HCT116 (cell line): Measurements from ENCODE around the gene TRPM1. TPM values are rescaled to one million over a fixed set of nuclear protein-coding genes. Genes with fewer than 3 reads are reported as not detected.

Experiments
- ATAC-seq: fragments of 200-7000 bp; cut with Tn5 transposase; 2 replicates; pipeline ENCODE4 v1.9.1; 2020; ENCODE audit warnings: mild to moderate bottlenecking, moderate library complexity
- BruUV-seq: library from RNA; stranded (reverse); fragments of 400-500 nt; replicated peaks from 2 replicates; lab custom pipeline; 2021; lab: Mats Ljungman, UMichigan
- CTCF ChIA-PET: fragments of 300-600 bp; sonication (Branson Sonifier 250); formaldehyde crosslinking; loops from one replicate; lab custom pipeline; 2021; ENCODE audit warnings: antibody characterized with exemption; lab: Charles Lee
- POLR2A ChIA-PET: fragments of 300-600, 350-600 bp; sonication (Branson Sonifier 250); formaldehyde crosslinking; loops from one replicate; lab custom pipeline; 2021; ENCODE audit warnings: antibody characterized with exemption; lab: Charles Lee
- RAD21 ChIA-PET, 2 experiments: fragments of 300-600 bp; sonication (Branson Sonifier 250); formaldehyde crosslinking; loops; one replicate each; lab custom pipeline; 2023; ENCODE audit warnings: low total read pairs in 2 of 2; ENCODE audit not compliant: uncharacterized antibody in 2 of 2, unreplicated experiment in 2 of 2, low non-redundant PET in 1 of 2; lab: Charles Lee
- DNase-seq: peaks from one replicate; pipeline ENCODE4 v3.0.0-alpha.2; 2010; ENCODE audit warnings: low read depth, low spot score
- H2AFZ ChIP-seq: fragments of 200-600 bp; shearing (Covaris generic), sonication (generic); 2 replicates; pipeline ENCODE4 v1.6.1; 2017; ENCODE audit warnings: low read depth, mixed run types, mixed read lengths, antibody characterized with exemption, low read length; ENCODE audit not compliant: poor library complexity, severe bottlenecking
- H3K27ac ChIP-seq: 2 replicates; pipeline ENCODE4 v1.5.1; 2012; ENCODE audit warnings: low read depth, low read length
- H3K27me3 ChIP-seq: fragments of 200-600 bp; sonication (generic); 2 replicates; pipeline ENCODE4 v1.6.1; 2016; ENCODE audit warnings: mixed run types, low read length, mixed read lengths; ENCODE audit not compliant: insufficient read depth
- H3K36me3 ChIP-seq, 2 experiments: fragments of 200-500 bp in 1 of 2; fragments of 200-600 bp in 1 of 2; sonication (Bioruptor generic) in 1 of 2; sonication (generic) in 1 of 2; 2 replicates each; pipeline versions ENCODE4 v1.5.1 to v1.6.1; 2014 to 2016; ENCODE audit warnings: low read length in 2 of 2, inconsistent platforms in 1 of 2, mixed read lengths in 1 of 2, mixed run types in 1 of 2; ENCODE audit not compliant: insufficient read depth in 2 of 2, control insufficient read depth in 1 of 2
- H3K4me1 ChIP-seq, 2 experiments: fragments of 200-600 bp in 1 of 2; sonication (generic) in 1 of 2; 2 replicates each; pipeline versions ENCODE4 v1.5.1 to v1.6.1; 2012 to 2017; ENCODE audit warnings: low read length in 2 of 2, inconsistent platforms in 1 of 2, mild to moderate bottlenecking in 1 of 2, mixed read lengths in 1 of 2, mixed run types in 1 of 2, moderate library complexity in 1 of 2; ENCODE audit not compliant: insufficient read depth in 2 of 2, control insufficient read depth in 1 of 2
- H3K4me2 ChIP-seq: fragments of 200-600 bp; sonication (generic); 2 replicates; pipeline ENCODE4 v1.6.1; 2017; ENCODE audit warnings: mixed run types, low read length, mixed read lengths
- H3K4me3 ChIP-seq, 2 experiments: fragments of 200-600 bp in 1 of 2; sonication (generic) in 1 of 2; replicated peaks in 1 of 2; 2 replicates each; pipeline ENCODE4 v1.5.1; 2011 to 2016; ENCODE audit warnings: low read length in 2 of 2, control low read depth in 1 of 2, low read depth in 1 of 2, mild to moderate bottlenecking in 1 of 2, mixed read lengths in 1 of 2, mixed run types in 1 of 2
- H3K79me2 ChIP-seq: fragments of 200-600 bp; sonication (generic); 2 replicates; pipeline ENCODE4 v1.6.1; 2017; ENCODE audit warnings: mild to moderate bottlenecking, mixed run types, low read length, moderate library complexity, mixed read lengths; ENCODE audit not compliant: insufficient read depth
- H3K9ac ChIP-seq: fragments of 200-600 bp; sonication (generic); 2 replicates; pipeline ENCODE4 v1.6.1; 2016; ENCODE audit warnings: low read length, mixed read lengths
- H3K9me2 ChIP-seq: fragments of 200-600 bp; sonication (generic), shearing (Covaris generic); 2 replicates; pipeline ENCODE4 v1.6.1; 2017; ENCODE audit warnings: mixed run types, mild to moderate bottlenecking, moderate library complexity; ENCODE audit not compliant: insufficient read depth
- H3K9me3 ChIP-seq, 2 experiments: fragments of 200-500 bp in 1 of 2; fragments of 200-600 bp in 1 of 2; sonication (Bioruptor generic) in 1 of 2; sonication (generic) in 1 of 2; 2 replicates each; pipeline ENCODE4 v1.6.1; 2014 to 2017; ENCODE audit warnings: low read length in 2 of 2, mixed read lengths in 2 of 2, inconsistent platforms in 1 of 2, low read depth in 1 of 2, mild to moderate bottlenecking in 1 of 2, mixed run types in 1 of 2, moderate library complexity in 1 of 2; ENCODE audit not compliant: control insufficient read depth in 1 of 2, insufficient read depth in 1 of 2
- H4K20me1 ChIP-seq: fragments of 200-600 bp; sonication (generic), shearing (Covaris generic); 2 replicates; pipeline ENCODE4 v1.6.1; 2017; ENCODE audit warnings: mixed run types, mild to moderate bottlenecking, moderate library complexity; ENCODE audit not compliant: insufficient read depth
- CBX3 ChIP-seq: IDR thresholded peaks from 2 replicates; pipeline ENCODE4 v1.6.1; 2012; ENCODE audit warnings: low read depth
- CEBPB ChIP-seq: IDR thresholded peaks from 2 replicates; pipeline ENCODE4 v1.6.1; 2012; ENCODE audit warnings: low read depth
- EGR1 ChIP-seq: IDR thresholded peaks from 2 replicates; pipeline ENCODE4 v1.6.1; 2012; ENCODE audit warnings: low read depth
- EZH2 ChIP-seq: fragments of 200-600 bp; sonication (generic); IDR thresholded peaks from 2 replicates; pipeline ENCODE4 v1.6.1; 2017; ENCODE audit warnings: antibody characterized with exemption, mixed run types
- FOSL1 ChIP-seq: IDR thresholded peaks from 2 replicates; pipeline ENCODE4 v1.6.1; 2012; ENCODE audit warnings: low read depth
- JUND ChIP-seq: IDR thresholded peaks from 2 replicates; pipeline ENCODE4 v1.6.1; 2012
- POLR2A ChIP-seq: IDR thresholded peaks from 2 replicates; pipeline ENCODE4 v1.7.0; 2011; ENCODE audit warnings: borderline replicate concordance; ENCODE audit not compliant: insufficient read depth, insufficient read length; ENCODE audit errors: extremely low read depth
- POLR2AphosphoS5 ChIP-seq: IDR thresholded peaks from 2 replicates; pipeline ENCODE4 v1.6.1; 2011; ENCODE audit warnings: mild to moderate bottlenecking, low read depth, low read length, moderate library complexity
- RAD21 ChIP-seq: IDR thresholded peaks from 2 replicates; pipeline ENCODE4 v1.6.1; 2012; ENCODE audit warnings: low read depth, mild to moderate bottlenecking
- SIN3A ChIP-seq: IDR thresholded peaks from 2 replicates; pipeline ENCODE4 v1.6.1; 2012; ENCODE audit warnings: low read depth
- SP1 ChIP-seq: IDR thresholded peaks from 2 replicates; pipeline ENCODE4 v1.6.1; 2012; ENCODE audit warnings: low read depth
- SRF ChIP-seq: IDR thresholded peaks from 2 replicates; pipeline ENCODE4 v1.6.1; 2012; ENCODE audit warnings: low read depth
- TCF7L2 ChIP-seq: IDR thresholded peaks from 2 replicates; pipeline ENCODE4 v1.7.0; 2011; ENCODE audit warnings: borderline replicate concordance, inconsistent platforms; ENCODE audit not compliant: insufficient read depth, insufficient read length; ENCODE audit errors: extremely low read depth
- ZFX ChIP-seq: fragments of 450-650 bp; IDR thresholded peaks from 2 replicates; pipeline ENCODE4 v1.6.1; 2017
- intact Hi-C: fragments of 100-400 bp; cut with micrococcal nuclease; formaldehyde crosslinking; loops from 2 replicates; pipeline ENCODE4 v1.10.0; 2022
- total RNA-seq: library from RNA; stranded (reverse); gene quantifications from one replicate; pipeline ENCODE4 v1.2.1, GENCODE V29; 2021; ENCODE audit not compliant: unreplicated experiment
- TF ChIP-seq, protein P1 (sequence below): IDR thresholded peaks from 2 replicates; pipeline ENCODE4 v1.6.1; 2012; ENCODE audit warnings: low read depth
- TF ChIP-seq, protein P2 (sequence below): IDR thresholded peaks from 2 replicates; pipeline ENCODE4 v1.6.1; 2012
- TF ChIP-seq, protein P3 (sequence below): IDR thresholded peaks from 2 replicates; pipeline ENCODE4 v1.6.1; 2012
- TF ChIP-seq, protein P4 (sequence below): IDR thresholded peaks from 2 replicates; pipeline ENCODE4 v1.6.1; 2011; ENCODE audit warnings: mild to moderate bottlenecking, low read length, moderate library complexity; ENCODE audit not compliant: insufficient replicate concordance; ENCODE audit errors: extremely low read depth
- TF ChIP-seq, protein P5 (sequence below), 3 experiments: fragments of 200-600 bp in 1 of 3; sonication (generic) in 1 of 3; IDR thresholded peaks in 2 of 3; conservative IDR thresholded peaks in 1 of 3; 2 replicates each; pipeline ENCODE4 v1.5.1; 2012 to 2017; ENCODE audit warnings: low read depth in 2 of 3, low read length in 2 of 3, antibody characterized with exemption in 1 of 3, borderline replicate concordance in 1 of 3, control low read depth in 1 of 3, mild to moderate bottlenecking in 1 of 3, mixed read lengths in 1 of 3, mixed run types in 1 of 3, moderate library complexity in 1 of 3; ENCODE audit not compliant: insufficient read depth in 1 of 3

TRPM1 gene
- total RNA-seq, 1 experiment from 2014 or later = not detected

DNA sequence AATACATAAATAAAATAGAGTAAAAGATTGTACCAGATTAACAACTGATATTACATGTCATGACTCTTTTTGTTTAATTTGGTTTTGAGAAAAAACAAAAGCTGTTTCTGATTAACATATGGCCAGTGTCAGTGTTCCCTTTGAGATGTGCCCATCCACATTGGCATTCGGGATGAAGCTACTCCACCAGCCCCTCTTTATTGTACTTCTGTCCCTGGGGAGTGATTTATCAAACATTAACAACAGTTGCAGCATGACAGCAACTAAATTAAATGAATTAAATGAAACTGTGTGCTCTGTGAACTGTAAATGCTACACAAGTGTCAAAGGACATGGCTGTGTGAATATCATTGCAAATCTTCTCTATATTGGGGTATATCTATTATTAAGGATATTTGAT lies 84.2 kb downstream of the TRPM1 start:
- no peak overlapping the region for H3K4me2 ChIP-seq
- no peaks in the 10 kb centered on the region for H3K36me3 ChIP-seq
- H3K27ac ChIP-seq = no peak overlapping the region
- no peak for ATAC-seq
- TF ChIP-seq, protein P1, sequence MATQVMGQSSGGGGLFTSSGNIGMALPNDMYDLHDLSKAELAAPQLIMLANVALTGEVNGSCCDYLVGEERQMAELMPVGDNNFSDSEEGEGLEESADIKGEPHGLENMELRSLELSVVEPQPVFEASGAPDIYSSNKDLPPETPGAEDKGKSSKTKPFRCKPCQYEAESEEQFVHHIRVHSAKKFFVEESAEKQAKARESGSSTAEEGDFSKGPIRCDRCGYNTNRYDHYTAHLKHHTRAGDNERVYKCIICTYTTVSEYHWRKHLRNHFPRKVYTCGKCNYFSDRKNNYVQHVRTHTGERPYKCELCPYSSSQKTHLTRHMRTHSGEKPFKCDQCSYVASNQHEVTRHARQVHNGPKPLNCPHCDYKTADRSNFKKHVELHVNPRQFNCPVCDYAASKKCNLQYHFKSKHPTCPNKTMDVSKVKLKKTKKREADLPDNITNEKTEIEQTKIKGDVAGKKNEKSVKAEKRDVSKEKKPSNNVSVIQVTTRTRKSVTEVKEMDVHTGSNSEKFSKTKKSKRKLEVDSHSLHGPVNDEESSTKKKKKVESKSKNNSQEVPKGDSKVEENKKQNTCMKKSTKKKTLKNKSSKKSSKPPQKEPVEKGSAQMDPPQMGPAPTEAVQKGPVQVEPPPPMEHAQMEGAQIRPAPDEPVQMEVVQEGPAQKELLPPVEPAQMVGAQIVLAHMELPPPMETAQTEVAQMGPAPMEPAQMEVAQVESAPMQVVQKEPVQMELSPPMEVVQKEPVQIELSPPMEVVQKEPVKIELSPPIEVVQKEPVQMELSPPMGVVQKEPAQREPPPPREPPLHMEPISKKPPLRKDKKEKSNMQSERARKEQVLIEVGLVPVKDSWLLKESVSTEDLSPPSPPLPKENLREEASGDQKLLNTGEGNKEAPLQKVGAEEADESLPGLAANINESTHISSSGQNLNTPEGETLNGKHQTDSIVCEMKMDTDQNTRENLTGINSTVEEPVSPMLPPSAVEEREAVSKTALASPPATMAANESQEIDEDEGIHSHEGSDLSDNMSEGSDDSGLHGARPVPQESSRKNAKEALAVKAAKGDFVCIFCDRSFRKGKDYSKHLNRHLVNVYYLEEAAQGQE = no peak
- TF ChIP-seq FOSL1 = no peak
- TF ChIP-seq RAD21 = no peak
- no peak for TF ChIP-seq ZFX
- TF ChIP-seq TCF7L2 = no peak
- TF ChIP-seq CEBPB = no peak
- TF ChIP-seq POLR2AphosphoS5 = no peak
- TF ChIP-seq POLR2A = no peak
- TF ChIP-seq EZH2 = no peak
- TF ChIP-seq, protein P2, sequence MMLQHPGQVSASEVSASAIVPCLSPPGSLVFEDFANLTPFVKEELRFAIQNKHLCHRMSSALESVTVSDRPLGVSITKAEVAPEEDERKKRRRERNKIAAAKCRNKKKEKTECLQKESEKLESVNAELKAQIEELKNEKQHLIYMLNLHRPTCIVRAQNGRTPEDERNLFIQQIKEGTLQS = no peak
- TF ChIP-seq CBX3 = no peak
- TF ChIP-seq SIN3A = no peak
- no peak for TF ChIP-seq SRF
- no peak for TF ChIP-seq JUND
- TF ChIP-seq, protein P3, sequence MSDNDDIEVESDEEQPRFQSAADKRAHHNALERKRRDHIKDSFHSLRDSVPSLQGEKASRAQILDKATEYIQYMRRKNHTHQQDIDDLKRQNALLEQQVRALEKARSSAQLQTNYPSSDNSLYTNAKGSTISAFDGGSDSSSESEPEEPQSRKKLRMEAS = no peak
- TF ChIP-seq SP1 = no peak
- TF ChIP-seq, protein P4, sequence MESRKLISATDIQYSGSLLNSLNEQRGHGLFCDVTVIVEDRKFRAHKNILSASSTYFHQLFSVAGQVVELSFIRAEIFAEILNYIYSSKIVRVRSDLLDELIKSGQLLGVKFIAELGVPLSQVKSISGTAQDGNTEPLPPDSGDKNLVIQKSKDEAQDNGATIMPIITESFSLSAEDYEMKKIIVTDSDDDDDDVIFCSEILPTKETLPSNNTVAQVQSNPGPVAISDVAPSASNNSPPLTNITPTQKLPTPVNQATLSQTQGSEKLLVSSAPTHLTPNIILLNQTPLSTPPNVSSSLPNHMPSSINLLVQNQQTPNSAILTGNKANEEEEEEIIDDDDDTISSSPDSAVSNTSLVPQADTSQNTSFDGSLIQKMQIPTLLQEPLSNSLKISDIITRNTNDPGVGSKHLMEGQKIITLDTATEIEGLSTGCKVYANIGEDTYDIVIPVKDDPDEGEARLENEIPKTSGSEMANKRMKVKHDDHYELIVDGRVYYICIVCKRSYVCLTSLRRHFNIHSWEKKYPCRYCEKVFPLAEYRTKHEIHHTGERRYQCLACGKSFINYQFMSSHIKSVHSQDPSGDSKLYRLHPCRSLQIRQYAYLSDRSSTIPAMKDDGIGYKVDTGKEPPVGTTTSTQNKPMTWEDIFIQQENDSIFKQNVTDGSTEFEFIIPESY = no peak
- TF ChIP-seq, protein P5, sequence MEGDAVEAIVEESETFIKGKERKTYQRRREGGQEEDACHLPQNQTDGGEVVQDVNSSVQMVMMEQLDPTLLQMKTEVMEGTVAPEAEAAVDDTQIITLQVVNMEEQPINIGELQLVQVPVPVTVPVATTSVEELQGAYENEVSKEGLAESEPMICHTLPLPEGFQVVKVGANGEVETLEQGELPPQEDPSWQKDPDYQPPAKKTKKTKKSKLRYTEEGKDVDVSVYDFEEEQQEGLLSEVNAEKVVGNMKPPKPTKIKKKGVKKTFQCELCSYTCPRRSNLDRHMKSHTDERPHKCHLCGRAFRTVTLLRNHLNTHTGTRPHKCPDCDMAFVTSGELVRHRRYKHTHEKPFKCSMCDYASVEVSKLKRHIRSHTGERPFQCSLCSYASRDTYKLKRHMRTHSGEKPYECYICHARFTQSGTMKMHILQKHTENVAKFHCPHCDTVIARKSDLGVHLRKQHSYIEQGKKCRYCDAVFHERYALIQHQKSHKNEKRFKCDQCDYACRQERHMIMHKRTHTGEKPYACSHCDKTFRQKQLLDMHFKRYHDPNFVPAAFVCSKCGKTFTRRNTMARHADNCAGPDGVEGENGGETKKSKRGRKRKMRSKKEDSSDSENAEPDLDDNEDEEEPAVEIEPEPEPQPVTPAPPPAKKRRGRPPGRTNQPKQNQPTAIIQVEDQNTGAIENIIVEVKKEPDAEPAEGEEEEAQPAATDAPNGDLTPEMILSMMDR (IDR thresholded peaks at IDR 0.05 in 2 of 3, conservative IDR thresholded peaks at IDR 0.05 in 1 of 3; ENCODE audit: borderline replicate concordance in 1 of 3, insufficient read depth in 1 of 3, low read depth in 2 of 3, low read length in 2 of 3) = no peak
- no peak for TF ChIP-seq EGR1
- TF ChIP-seq, all 23 proteins: peak for 0
- RAD21 ChIA-PET = no interaction called here
- CTCF ChIA-PET = no interaction called here
- H3K9me3 ChIP-seq = peaks cover 0 to 5% of the 10 kb centered on the region in 2 experiments; a peak in 2 of 4 replicates
- POLR2A ChIA-PET = no interaction called here
- no peak overlapping the region for H3K4me3 ChIP-seq
- intact Hi-C loops = no loop called here
- no peak overlapping the region for H3K9ac ChIP-seq
- no peaks in the 10 kb centered on the region for H3K9me2 ChIP-seq
- no TSS peak for BruUV-seq
- no peaks in the 10 kb centered on the region for H3K27me3 ChIP-seq
- no peak overlapping the region for H2AFZ ChIP-seq
- DNase-seq = no peak
- no peaks in the 10 kb centered on the region for H3K4me1 ChIP-seq
- H3K79me2 ChIP-seq = no peaks in the 10 kb centered on the region
- no peaks in the 10 kb centered on the region for H4K20me1 ChIP-seq
